H9 (cell line): ENCODE measurements around the gene PLD1. TPM values are rescaled to one million over a fixed set of nuclear protein-coding genes. Genes with fewer than 3 reads are reported as not detected.

Experiments used
- DNase-seq: peaks from one replicate; pipeline ENCODE4 v3.0.0-alpha.2; 2017
- H2AFZ ChIP-seq: one replicate; pipeline ENCODE4 v1.6.1; 2013; ENCODE audit warnings: mild to moderate bottlenecking, low read length, control low read depth, moderate library complexity
- H2AK5ac ChIP-seq: 2 replicates; pipeline ENCODE4 v1.6.1; 2013; ENCODE audit warnings: low read length, control low read depth, mixed read lengths; ENCODE audit not compliant: insufficient read length
- H2BK120ac ChIP-seq: one replicate; pipeline ENCODE4 v1.6.1; 2013; ENCODE audit warnings: low read depth, mild to moderate bottlenecking, low read length, control low read depth, inconsistent platforms; ENCODE audit not compliant: poor library complexity, severe bottlenecking
- H2BK12ac ChIP-seq: 2 replicates; pipeline ENCODE4 v1.6.1; 2013; ENCODE audit warnings: low read length, control low read depth, mixed read lengths, low read depth; ENCODE audit not compliant: insufficient read length
- H2BK15ac ChIP-seq: 2 replicates; pipeline ENCODE4 v1.6.1; 2013; ENCODE audit warnings: low read depth, low read length, control low read depth
- H2BK20ac ChIP-seq: one replicate; pipeline ENCODE4 v1.6.1; 2013; ENCODE audit warnings: low read depth, mild to moderate bottlenecking, low read length, control low read depth, inconsistent platforms; ENCODE audit not compliant: poor library complexity, severe bottlenecking
- H2BK5ac ChIP-seq: 2 replicates; pipeline ENCODE4 v1.6.1; 2013; ENCODE audit warnings: low read length, control low read depth, mixed read lengths; ENCODE audit not compliant: insufficient read length
- H3K14ac ChIP-seq: 2 replicates; pipeline ENCODE4 v1.6.1; 2013; ENCODE audit warnings: low read length, control low read depth; ENCODE audit not compliant: insufficient read depth
- H3K18ac ChIP-seq: 2 replicates; pipeline ENCODE4 v1.6.1; 2013; ENCODE audit warnings: low read depth, mild to moderate bottlenecking, mixed read lengths, low read length, control low read depth; ENCODE audit not compliant: insufficient read length
- H3K23ac ChIP-seq: 2 replicates; pipeline ENCODE4 v1.6.1; 2013; ENCODE audit warnings: low read length, control low read depth, mixed read lengths, low read depth; ENCODE audit not compliant: insufficient read length
- H3K23me2 ChIP-seq: 2 replicates; pipeline ENCODE4 v1.6.1; 2013; ENCODE audit warnings: low read depth, mild to moderate bottlenecking, mixed read lengths, low read length, control low read depth; ENCODE audit not compliant: insufficient read length, poor library complexity, severe bottlenecking
- H3K27ac ChIP-seq: 2 replicates; pipeline ENCODE4 v1.5.1; 2013; ENCODE audit warnings: low read length, control low read depth, mixed read lengths, low read depth; ENCODE audit not compliant: insufficient read length
- H3K27me3 ChIP-seq: 2 replicates; pipeline ENCODE4 v1.6.1; 2013; ENCODE audit warnings: low read length, control low read depth, inconsistent platforms; ENCODE audit not compliant: insufficient read depth
- H3K4ac ChIP-seq: 2 replicates; pipeline ENCODE4 v1.6.1; 2013; ENCODE audit warnings: low read depth, mild to moderate bottlenecking, control low read depth, inconsistent platforms, low read length, moderate library complexity
- H3K4me1 ChIP-seq: 2 replicates; pipeline ENCODE4 v1.6.1; 2013; ENCODE audit warnings: low read length, control low read depth, inconsistent platforms; ENCODE audit not compliant: insufficient read depth
- H3K4me2 ChIP-seq: 2 replicates; pipeline ENCODE4 v1.6.1; 2013; ENCODE audit warnings: low read length, control low read depth, mixed read lengths; ENCODE audit not compliant: insufficient read length, insufficient read depth
- H3K56ac ChIP-seq: 2 replicates; pipeline ENCODE4 v1.6.1; 2013; ENCODE audit warnings: low read depth, mild to moderate bottlenecking, mixed read lengths, low read length, control low read depth; ENCODE audit not compliant: insufficient read length
- H3K79me1 ChIP-seq: 2 replicates; pipeline ENCODE4 v1.6.1; 2013; ENCODE audit warnings: low read depth, mild to moderate bottlenecking, moderate library complexity, low read length, control low read depth, inconsistent platforms; ENCODE audit not compliant: insufficient read depth, poor library complexity, severe bottlenecking
- H3K79me2 ChIP-seq: 2 replicates; pipeline ENCODE4 v1.6.1; 2013; ENCODE audit warnings: low read length, control low read depth, inconsistent platforms; ENCODE audit not compliant: insufficient read depth
- H3K9ac ChIP-seq: 2 replicates; pipeline ENCODE4 v1.6.1; 2013; ENCODE audit warnings: low read length, control low read depth, mixed read lengths; ENCODE audit not compliant: insufficient read length; ENCODE audit errors: extremely low read depth
- H3K9me3 ChIP-seq: one replicate; pipeline ENCODE4 v1.6.1; 2013; ENCODE audit warnings: low read depth, low read length, inconsistent platforms; ENCODE audit not compliant: control insufficient read depth
- H3T11ph ChIP-seq: one replicate; pipeline ENCODE4 v1.6.1; 2013; ENCODE audit warnings: mild to moderate bottlenecking, low read length, control low read depth, inconsistent platforms
- H4K20me1 ChIP-seq: one replicate; pipeline ENCODE4 v1.6.1; 2013; ENCODE audit not compliant: control insufficient read depth, insufficient read length, insufficient read depth
- H4K5ac ChIP-seq: 2 replicates; pipeline ENCODE4 v1.6.1; 2013; ENCODE audit warnings: low read depth, mild to moderate bottlenecking, mixed read lengths, low read length, control low read depth; ENCODE audit not compliant: insufficient read length
- H4K8ac ChIP-seq: replicated peaks from 2 replicates; pipeline ENCODE4 v1.6.1; 2013; ENCODE audit warnings: low read length, control low read depth, mixed read lengths, low read depth; ENCODE audit not compliant: insufficient read length
- H4K91ac ChIP-seq: 2 replicates; pipeline ENCODE4 v1.6.1; 2013; ENCODE audit warnings: low read depth, mild to moderate bottlenecking, moderate library complexity, mixed read lengths, low read length, control low read depth; ENCODE audit not compliant: insufficient read length
- H3K27ac Mint-ChIP-seq, 3 experiments: 2 replicates in 2 of 3; 3 replicates in 1 of 3; pipeline ENCODE4 v1.8.0; 2020 to 2021; ENCODE audit warnings: mixed read lengths in 3 of 3, mild to moderate bottlenecking in 1 of 3, moderate library complexity in 1 of 3
- H3K27me3 Mint-ChIP-seq: 2 replicates; pipeline ENCODE4 v1.8.0; 2021; ENCODE audit warnings: low read depth, mild to moderate bottlenecking, moderate library complexity, mixed read lengths
- H3K36me3 Mint-ChIP-seq, 3 experiments: 2 replicates in 2 of 3; 3 replicates in 1 of 3; pipeline ENCODE4 v1.8.0; 2020 to 2021; ENCODE audit warnings: low read depth in 3 of 3, mixed read lengths in 3 of 3; ENCODE audit not compliant: insufficient read depth in 1 of 3
- H3K4me1 Mint-ChIP-seq, 2 experiments: 2 replicates each; pipeline ENCODE4 v1.8.0; 2020; ENCODE audit warnings: mixed read lengths in 2 of 2
- H3K4me3 Mint-ChIP-seq, 2 experiments: 2 replicates in 1 of 2; 3 replicates in 1 of 2; pipeline ENCODE4 v1.8.0; 2020 to 2021; ENCODE audit warnings: mild to moderate bottlenecking in 2 of 2, mixed read lengths in 2 of 2, moderate library complexity in 1 of 2
- H3K9me3 Mint-ChIP-seq, 2 experiments: 2 replicates in 1 of 2; 3 replicates in 1 of 2; pipeline ENCODE4 v1.8.0; 2020; ENCODE audit warnings: mild to moderate bottlenecking in 2 of 2, mixed read lengths in 2 of 2, moderate library complexity in 1 of 2
- total RNA-seq: library from RNA; stranded (reverse); gene quantifications from 2 replicates; pipeline ENCODE4 v1.2.1, GENCODE V29; 2021
- TF ChIP-seq, protein P1 (sequence below): fragments of 200-600 bp; sonication (generic); conservative IDR thresholded peaks from 3 replicates; pipeline ENCODE4 v1.8.0; 2021; ENCODE audit warnings: antibody characterized with exemption, mild to moderate bottlenecking

Gene PLD1
- total RNA-seq, 1 experiment from 2014 or later, result 1.8 TPM

DNA sequence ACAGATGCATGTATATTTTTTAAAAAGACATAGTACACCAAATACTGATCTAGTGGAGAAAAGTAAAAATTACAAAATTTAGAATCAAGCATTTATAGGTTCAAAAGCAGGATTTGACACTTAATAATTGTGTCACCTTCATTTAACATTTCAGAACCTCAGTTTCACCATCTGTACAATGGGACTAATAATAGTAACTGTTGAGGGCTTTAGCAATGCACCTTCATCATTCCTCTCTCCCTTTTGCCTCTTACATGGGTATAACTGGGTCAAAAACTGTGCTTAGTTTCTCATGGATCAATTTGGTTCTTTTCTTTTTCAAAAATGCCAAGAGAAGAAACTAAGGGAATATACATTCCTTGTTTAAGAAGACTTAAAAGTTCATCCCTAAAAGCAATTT lies 27.4 kb upstream of the PLD1 start:
- H3K4ac ChIP-seq, result no peak overlapping the region
- H4K8ac ChIP-seq, result no peak overlapping the region
- no peak overlapping the region for H2BK120ac ChIP-seq
- no peaks in the 10 kb centered on the region for H3K36me3 Mint-ChIP-seq
- no peak overlapping the region for H3K9ac ChIP-seq
- no peak overlapping the region for H2BK5ac ChIP-seq
- H3K23me2 ChIP-seq, result no peaks in the 10 kb centered on the region
- H3K14ac ChIP-seq, result no peak overlapping the region
- no peak overlapping the region for H3K4me2 ChIP-seq
- peaks cover 9 to 17% of the 10 kb centered on the region in 2 experiments for H3K4me1 Mint-ChIP-seq
- 0 out of 2 replicates have a peak, but pooled peaks cover 2% of the 10 kb centered on the region for H3K4me1 ChIP-seq
- H4K20me1 ChIP-seq, result no peaks in the 10 kb centered on the region
- H4K91ac ChIP-seq, result no peak overlapping the region
- H2AK5ac ChIP-seq, result no peak overlapping the region
- H2AFZ ChIP-seq, result no peak overlapping the region
- no peak overlapping the region for H3K23ac ChIP-seq
- H3K9me3 Mint-ChIP-seq, result no peaks in the 10 kb centered on the region
- H3K27me3 ChIP-seq, result no peaks in the 10 kb centered on the region
- H2BK12ac ChIP-seq, result no peak overlapping the region
- H3K27ac ChIP-seq, result no peak overlapping the region
- H3K56ac ChIP-seq, result no peak overlapping the region
- H3K79me1 ChIP-seq, result no peaks in the 10 kb centered on the region
- no peaks in the 10 kb centered on the region for H3K9me3 ChIP-seq
- H3K18ac ChIP-seq, result no peak overlapping the region
- H3K79me2 ChIP-seq, result no peaks in the 10 kb centered on the region
- no peak overlapping the region for H2BK15ac ChIP-seq
- H3T11ph ChIP-seq, result no peak overlapping the region
- no peak overlapping the region for H3K27ac Mint-ChIP-seq
- H2BK20ac ChIP-seq, result no peak overlapping the region
- H3K27me3 Mint-ChIP-seq, result no peaks in the 10 kb centered on the region
- H3K4me3 Mint-ChIP-seq, result no peak overlapping the region
- TF ChIP-seq, protein P1, sequence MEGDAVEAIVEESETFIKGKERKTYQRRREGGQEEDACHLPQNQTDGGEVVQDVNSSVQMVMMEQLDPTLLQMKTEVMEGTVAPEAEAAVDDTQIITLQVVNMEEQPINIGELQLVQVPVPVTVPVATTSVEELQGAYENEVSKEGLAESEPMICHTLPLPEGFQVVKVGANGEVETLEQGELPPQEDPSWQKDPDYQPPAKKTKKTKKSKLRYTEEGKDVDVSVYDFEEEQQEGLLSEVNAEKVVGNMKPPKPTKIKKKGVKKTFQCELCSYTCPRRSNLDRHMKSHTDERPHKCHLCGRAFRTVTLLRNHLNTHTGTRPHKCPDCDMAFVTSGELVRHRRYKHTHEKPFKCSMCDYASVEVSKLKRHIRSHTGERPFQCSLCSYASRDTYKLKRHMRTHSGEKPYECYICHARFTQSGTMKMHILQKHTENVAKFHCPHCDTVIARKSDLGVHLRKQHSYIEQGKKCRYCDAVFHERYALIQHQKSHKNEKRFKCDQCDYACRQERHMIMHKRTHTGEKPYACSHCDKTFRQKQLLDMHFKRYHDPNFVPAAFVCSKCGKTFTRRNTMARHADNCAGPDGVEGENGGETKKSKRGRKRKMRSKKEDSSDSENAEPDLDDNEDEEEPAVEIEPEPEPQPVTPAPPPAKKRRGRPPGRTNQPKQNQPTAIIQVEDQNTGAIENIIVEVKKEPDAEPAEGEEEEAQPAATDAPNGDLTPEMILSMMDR, result no peak
- DNase-seq, result no peak
- H4K5ac ChIP-seq, result no peak overlapping the region
